Measurements from ENCODE around the gene LAMB1.

- TF ChIP-seq CTCF (IDR thresholded peaks at IDR 0.05; ENCODE audit: insufficient read depth, low read length, poor library complexity, severe bottlenecking), result no peak
- TF ChIP-seq EZH2phosphoT487 (conservative IDR thresholded peaks at IDR 0.05; ENCODE audit: low read length), result no peak
Observed at GRCh38 chr7:108048422-108048821, 45.5 kb upstream of the LAMB1 start.
